Activated B cell treated with CpG ODN at 0.5 μM for 24 hours (primary cell): Measurements from ENCODE around the gene OR51M1. TPM values are rescaled to one million over a fixed set of nuclear protein-coding genes. Genes with fewer than 3 reads are reported as not detected.
"Not testable (repeated sequence)": the region's sequence is repeated elsewhere in the genome, so short reads cannot be mapped to it uniquely, and the experiment has no call there.

Experiments used
- ATAC-seq: fragments of 200-7000 bp; cut with Tn5 transposase; one replicate; pipeline ENCODE4 v1.10.0; 2021; ENCODE audit warnings: low read depth, mild to moderate bottlenecking, moderate library complexity
- CTCF ChIA-PET: fragments of 350-600 bp; sonication (Branson Sonifier 250); formaldehyde crosslinking; loops from one replicate; lab custom pipeline; 2021; ENCODE audit warnings: antibody characterized with exemption; lab: Charles Lee
- POLR2A ChIA-PET: fragments of 350-600 bp; sonication (Branson Sonifier 250); formaldehyde crosslinking; loops from one replicate; lab custom pipeline; 2021; ENCODE audit warnings: antibody characterized with exemption; lab: Charles Lee
- DNase-seq: peaks from one replicate; pipeline ENCODE4 v3.0.0; 2022
- H3K27ac Mint-ChIP-seq: one replicate; pipeline ENCODE4 v1.8.0; 2020; ENCODE audit warnings: mixed read lengths
- H3K27me3 Mint-ChIP-seq: one replicate; pipeline ENCODE4 v1.8.0; 2021; ENCODE audit warnings: mixed read lengths
- H3K36me3 Mint-ChIP-seq: one replicate; pipeline ENCODE4 v1.8.0; 2021; ENCODE audit warnings: low read depth, mixed read lengths
- H3K4me1 Mint-ChIP-seq: one replicate; pipeline ENCODE4 v1.8.0; 2021; ENCODE audit warnings: mixed read lengths
- H3K4me3 Mint-ChIP-seq: one replicate; pipeline ENCODE4 v1.8.0; 2020; ENCODE audit warnings: mild to moderate bottlenecking, mixed read lengths
- H3K9me3 Mint-ChIP-seq: one replicate; pipeline ENCODE4 v1.8.0; 2020; ENCODE audit warnings: mixed read lengths
- intact Hi-C: fragments of 100-400 bp; cut with micrococcal nuclease; formaldehyde crosslinking; loops from one replicate; pipeline ENCODE4 v1.15.1; 2024
- total RNA-seq: library from RNA; stranded (reverse); gene quantifications from 2 replicates; pipeline ENCODE4 v1.2.3, GENCODE V29; 2022
- TF ChIP-seq, protein P1 (sequence below): fragments of 200-600 bp; IDR thresholded peaks from one replicate; pipeline ENCODE4 v1.8.0; 2022; ENCODE audit warnings: antibody characterized with exemption, mild to moderate bottlenecking

The OR51M1 gene
- total RNA-seq, 1 donor from 2014 or later, result not detected

DNA sequence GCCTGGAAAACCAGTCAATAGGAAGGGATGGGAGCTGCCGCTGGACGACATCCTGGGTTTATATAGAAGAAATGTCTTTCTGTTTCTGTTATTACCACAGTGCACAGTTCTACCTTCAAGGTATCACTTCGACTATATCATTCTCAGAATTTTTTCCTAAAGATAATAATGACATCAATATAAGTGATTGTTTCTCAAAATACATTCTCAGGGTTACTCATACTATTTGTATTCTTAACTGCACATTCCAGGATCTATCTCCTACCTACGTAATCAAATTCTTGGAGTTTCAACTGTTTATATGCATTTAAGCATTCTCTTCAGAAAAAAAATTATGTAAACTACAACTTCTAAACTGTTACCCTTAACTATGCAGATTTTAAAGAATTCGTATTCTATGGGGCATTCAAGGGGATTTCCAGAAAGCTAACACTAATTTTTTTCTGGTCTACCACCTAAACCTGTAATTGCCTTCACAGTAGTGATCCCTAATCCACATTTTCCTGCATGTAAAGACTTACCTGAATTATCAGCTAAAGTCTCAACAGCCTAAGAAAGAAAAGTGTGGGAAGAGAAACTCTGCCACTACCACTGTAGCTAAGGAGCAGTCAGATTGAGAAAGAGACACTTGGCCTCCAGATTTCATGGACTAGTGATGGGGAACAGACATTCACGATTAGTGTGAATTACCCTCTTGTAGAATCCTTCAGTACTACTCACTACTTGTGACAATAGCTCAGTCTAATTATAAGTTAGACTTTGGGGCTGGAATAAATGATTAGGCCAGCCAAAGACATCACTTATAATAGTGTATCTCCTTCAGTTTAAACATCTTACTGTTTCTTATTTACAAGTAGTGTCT is 39.9 kb upstream of the OR51M1 start, which contains the start of gene OR51B5:
TSS of gene OR51B5 (minus strand) at position 51 of the 862 bp plus-strand sequence. CDS start at position 51, 0 bp downstream.
- H3K27me3 Mint-ChIP-seq, result peaks cover 7% of the 10 kb centered on the region
- H3K36me3 Mint-ChIP-seq, result no peaks in the 10 kb centered on the region
- H3K27ac Mint-ChIP-seq, result no peak within 1 kb of the TSS
- no peaks in the 10 kb centered on the region for H3K4me1 Mint-ChIP-seq
- H3K9me3 Mint-ChIP-seq, result no peaks in the 10 kb centered on the region
- TF ChIP-seq, protein P1, sequence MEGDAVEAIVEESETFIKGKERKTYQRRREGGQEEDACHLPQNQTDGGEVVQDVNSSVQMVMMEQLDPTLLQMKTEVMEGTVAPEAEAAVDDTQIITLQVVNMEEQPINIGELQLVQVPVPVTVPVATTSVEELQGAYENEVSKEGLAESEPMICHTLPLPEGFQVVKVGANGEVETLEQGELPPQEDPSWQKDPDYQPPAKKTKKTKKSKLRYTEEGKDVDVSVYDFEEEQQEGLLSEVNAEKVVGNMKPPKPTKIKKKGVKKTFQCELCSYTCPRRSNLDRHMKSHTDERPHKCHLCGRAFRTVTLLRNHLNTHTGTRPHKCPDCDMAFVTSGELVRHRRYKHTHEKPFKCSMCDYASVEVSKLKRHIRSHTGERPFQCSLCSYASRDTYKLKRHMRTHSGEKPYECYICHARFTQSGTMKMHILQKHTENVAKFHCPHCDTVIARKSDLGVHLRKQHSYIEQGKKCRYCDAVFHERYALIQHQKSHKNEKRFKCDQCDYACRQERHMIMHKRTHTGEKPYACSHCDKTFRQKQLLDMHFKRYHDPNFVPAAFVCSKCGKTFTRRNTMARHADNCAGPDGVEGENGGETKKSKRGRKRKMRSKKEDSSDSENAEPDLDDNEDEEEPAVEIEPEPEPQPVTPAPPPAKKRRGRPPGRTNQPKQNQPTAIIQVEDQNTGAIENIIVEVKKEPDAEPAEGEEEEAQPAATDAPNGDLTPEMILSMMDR, result no peak
- CTCF ChIA-PET, result no interaction called here
- no peak for ATAC-seq
- no peak within 1 kb of the TSS for H3K4me3 Mint-ChIP-seq
- POLR2A ChIA-PET, result no interaction called here
- DNase-seq, result no peak
- intact Hi-C loops, result no loop called here

DNA sequence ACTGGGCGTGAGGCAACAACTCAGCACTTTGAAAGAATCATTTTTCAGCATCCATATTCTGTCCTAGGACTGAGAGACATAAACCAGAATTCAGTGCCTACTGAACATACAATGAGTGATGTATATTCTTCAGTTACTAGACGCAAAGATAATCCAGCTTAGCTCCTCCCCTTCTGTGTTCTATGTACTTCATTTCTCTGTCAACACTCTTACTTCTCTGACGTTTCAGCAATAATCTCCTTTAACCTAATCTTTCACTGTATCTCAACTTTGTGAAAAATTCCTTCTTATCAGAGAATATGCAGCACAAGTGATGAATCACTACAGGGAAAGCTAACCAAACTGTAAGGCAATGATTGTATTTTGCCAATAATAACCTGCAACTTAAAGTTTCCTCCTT is 37.8 kb upstream of the OR51M1 start:
- DNase-seq (no peak), ATAC-seq (no peak)
- Mint-ChIP-seq H3K36me3 (no peaks in the 10 kb centered on the region), H3K4me1 (no peaks in the 10 kb centered on the region), H3K27me3 (peaks cover 10% of the 10 kb centered on the region), H3K9me3 (no peaks in the 10 kb centered on the region), H3K4me3 (no peak overlapping the region), H3K27ac (no peak overlapping the region)
- CTCF ChIA-PET, result no interaction called here
- intact Hi-C loops, result no loop called here
- TF ChIP-seq, protein P1, result no peak
- POLR2A ChIA-PET, result no interaction called here

DNA sequence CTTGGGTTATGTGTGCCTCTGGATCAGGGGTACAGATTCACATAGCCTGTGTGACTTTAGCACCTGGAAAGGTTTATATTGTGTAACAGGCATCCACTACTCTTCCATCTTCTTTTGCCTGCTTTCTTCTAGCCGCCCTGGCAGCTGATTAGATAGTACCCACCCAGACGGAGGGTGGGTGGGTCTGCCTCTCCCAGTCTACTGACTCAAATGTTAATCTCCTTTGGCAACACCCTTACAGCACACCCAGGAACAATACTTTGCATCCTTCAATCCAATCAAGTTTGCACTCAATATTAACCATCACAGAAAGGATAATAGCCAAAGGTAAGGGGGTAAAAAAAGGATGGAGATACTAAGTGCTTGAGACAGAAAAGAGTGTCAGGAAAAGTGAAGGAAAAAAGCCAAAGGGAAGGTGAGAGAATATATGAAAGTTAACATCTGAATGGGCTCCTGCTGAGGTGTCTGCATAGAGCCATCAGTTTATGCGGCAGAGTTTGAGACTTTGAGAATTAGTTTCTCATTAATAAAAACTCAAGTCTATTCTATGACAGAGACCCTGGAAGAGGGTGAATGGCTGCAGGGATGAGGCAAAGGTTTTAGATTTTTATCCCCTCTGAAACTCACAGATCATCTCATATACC is 34.9 kb upstream of the OR51M1 start:
- POLR2A ChIA-PET, result no interaction called here
- Mint-ChIP-seq H3K4me3 (no peak overlapping the region), H3K4me1 (no peaks in the 10 kb centered on the region), H3K36me3 (no peaks in the 10 kb centered on the region), H3K9me3 (no peaks in the 10 kb centered on the region), H3K27me3 (peaks cover 5% of the 10 kb centered on the region), H3K27ac (no peak overlapping the region)
- DNase-seq (no peak), ATAC-seq (no peak)
- CTCF ChIA-PET, result no interaction called here
- TF ChIP-seq, protein P1, result no peak
- intact Hi-C loops, result no loop called here

DNA sequence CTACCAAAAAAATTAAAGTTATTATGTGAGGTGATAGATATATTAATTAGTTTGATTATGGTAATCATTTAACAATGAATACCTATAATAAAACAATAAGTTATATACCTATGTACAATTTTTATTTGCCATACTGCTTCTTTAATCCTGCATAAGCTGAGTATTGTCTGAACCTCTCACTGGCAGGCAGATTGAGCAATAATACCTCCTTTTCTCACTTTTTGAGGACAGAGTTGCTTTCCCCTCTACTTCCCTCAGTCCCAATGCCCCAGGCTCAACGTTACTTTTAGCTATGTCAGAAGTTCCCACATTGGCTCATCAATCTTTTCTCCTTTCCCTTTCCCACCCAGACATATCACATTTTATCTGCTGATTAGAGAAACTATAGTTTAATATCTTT is 34.1 kb upstream of the OR51M1 start:
- no peak overlapping the region for H3K27ac Mint-ChIP-seq
- H3K4me3 Mint-ChIP-seq, result no peak overlapping the region
- CTCF ChIA-PET, result no interaction called here
- POLR2A ChIA-PET, result no interaction called here
- ATAC-seq (no peak), DNase-seq (no peak)
- intact Hi-C loops, result no loop called here
- no peaks in the 10 kb centered on the region for H3K9me3 Mint-ChIP-seq
- no peaks in the 10 kb centered on the region for H3K36me3 Mint-ChIP-seq
- peaks cover 5% of the 10 kb centered on the region for H3K27me3 Mint-ChIP-seq
- TF ChIP-seq, protein P1, result no peak
- no peaks in the 10 kb centered on the region for H3K4me1 Mint-ChIP-seq

DNA sequence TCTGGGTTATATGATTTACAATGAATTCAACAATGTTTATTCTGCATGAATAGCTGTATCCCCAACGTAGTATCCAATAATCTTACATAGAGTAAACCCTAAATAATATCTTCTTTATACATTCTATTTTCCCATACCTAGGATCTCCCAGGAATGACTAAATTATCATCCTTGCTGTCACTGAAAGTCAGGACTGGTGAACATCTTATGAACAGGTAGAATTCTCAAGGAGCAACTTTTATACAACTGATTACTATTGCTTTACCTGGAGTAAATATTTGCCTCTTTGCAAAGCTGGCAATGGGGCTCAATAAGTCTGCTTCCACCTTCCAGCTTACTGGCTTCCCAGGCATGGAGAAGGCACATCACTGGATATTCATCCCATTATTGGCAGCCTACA is 32.4 kb upstream of the OR51M1 start, which contains the start of gene OR51B6:
TSS of gene OR51B6 (plus strand) at position 301 of the 400 bp plus-strand sequence. CDS start at position 301, 0 bp downstream.
- no peaks in the 10 kb centered on the region for H3K36me3 Mint-ChIP-seq
- ChIA-PET CTCF (no interaction called here), POLR2A (no interaction called here)
- no peak within 1 kb of the TSS for H3K27ac Mint-ChIP-seq
- ATAC-seq (no peak), DNase-seq (no peak)
- H3K4me1 Mint-ChIP-seq, result no peaks in the 10 kb centered on the region
- no peaks in the 10 kb centered on the region for H3K9me3 Mint-ChIP-seq
- intact Hi-C loops, result no loop called here
- peaks cover 7% of the 10 kb centered on the region for H3K27me3 Mint-ChIP-seq
- TF ChIP-seq, protein P1, result no peak
- H3K4me3 Mint-ChIP-seq, result no peak within 1 kb of the TSS

DNA sequence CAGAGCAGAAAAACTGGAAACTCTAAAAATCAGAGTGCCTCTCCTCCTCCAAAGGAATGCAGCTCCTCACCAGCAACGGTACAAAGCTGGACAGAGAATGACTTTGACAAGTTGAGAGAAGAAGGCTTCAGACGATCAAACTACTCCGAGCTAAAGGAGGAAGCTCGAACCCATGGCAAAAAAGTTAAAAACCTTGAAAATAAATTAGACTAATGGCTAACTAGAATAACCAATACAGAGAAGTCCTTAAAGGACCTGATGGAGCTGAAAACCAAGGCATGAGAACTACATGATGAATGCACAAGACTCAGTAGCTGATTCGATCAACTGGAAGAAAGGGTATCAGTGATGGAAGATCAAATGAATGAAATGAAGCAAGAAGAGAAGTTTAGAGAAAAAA is 27.6 kb upstream of the OR51M1 start:
- H3K4me1 Mint-ChIP-seq, H3K9me3 Mint-ChIP-seq, intact Hi-C loops, CTCF ChIA-PET, H3K27me3 Mint-ChIP-seq, DNase-seq, ATAC-seq, H3K27ac Mint-ChIP-seq, POLR2A ChIA-PET, H3K4me3 Mint-ChIP-seq, H3K36me3 Mint-ChIP-seq: not testable (repeated sequence)
